ENCODE measurements around the gene SUN1. TPM values are rescaled to one million over a fixed set of nuclear protein-coding genes. Genes with fewer than 3 reads are reported as not detected.

SUN1 gene
- total and polyA plus RNA-seq, 2 donors (not counting 3 experiments of a cell fraction or from before 2014, with no cell fraction given), result 158 to 410 TPM

- TF ChIP-seq MYC (IDR thresholded peaks at IDR 0.05; ENCODE audit: low read depth, low read length), result no peak
- TF ChIP-seq EZH2 (IDR thresholded peaks at IDR 0.05; ENCODE audit: borderline replicate concordance, low read depth, low read length, severe bottlenecking), result no peak
- TF ChIP-seq POLR2A (IDR thresholded peaks at IDR 0.05; ENCODE audit: low read depth, low read length), result no peak
- no peak for TF ChIP-seq CTCF (IDR thresholded peaks at IDR 0.05; ENCODE audit: extremely low read depth in 1 of 2, insufficient read depth in 1 of 2, low read depth in 1 of 2, low read length in 2 of 2)
- no peak for TF ChIP-seq GATA2 (IDR thresholded peaks at IDR 0.05; ENCODE audit: insufficient read depth, insufficient read length, low read depth, low read length)
- TF ChIP-seq MAX (IDR thresholded peaks at IDR 0.05; ENCODE audit: insufficient read depth, insufficient read length), result no peak
- TF ChIP-seq FOS (IDR thresholded peaks at IDR 0.05; ENCODE audit: borderline replicate concordance, insufficient read depth, low read length), result no peak
- no peak for TF ChIP-seq POLR2AphosphoS5 (IDR thresholded peaks at IDR 0.05; ENCODE audit: insufficient read depth, low read depth, low read length)
- no peak for TF ChIP-seq JUN (IDR thresholded peaks at IDR 0.05; ENCODE audit: borderline replicate concordance, insufficient read depth, insufficient read length, low read depth)
- intact Hi-C loops (cut with micrococcal nuclease), result no loop called here
- Histone ChIP-seq H3K9me1 (replicated peaks; ENCODE audit: control insufficient read depth, extremely low read depth, insufficient read depth, low read length) (no peaks in the 10 kb centered on the region), H4K20me1 (replicated peaks; ENCODE audit: control insufficient read depth, extremely low read depth, insufficient read depth, low read length) (no peaks in the 10 kb centered on the region), H3K9me3 (replicated peaks; ENCODE audit: control insufficient read depth, insufficient read depth, low read length) (no peaks in the 10 kb centered on the region), H2AFZ (ENCODE audit: low read depth, low read length) (no peak overlapping the region), H3K27ac (ENCODE audit: insufficient read depth, low read depth, low read length) (no peak overlapping the region), H3K36me3 (ENCODE audit: control insufficient read depth in 2 of 2, extremely low read depth in 1 of 2, insufficient read depth in 2 of 2, low read length in 2 of 2) (peaks cover 9 to 33% of the 10 kb centered on the region in 2 experiments), H3K79me2 (ENCODE audit: control insufficient read depth, insufficient read depth, low read length) (no peaks in the 10 kb centered on the region), H3K4me3 (replicated peaks in 1 of 3; ENCODE audit: insufficient read depth in 1 of 3, low read depth in 1 of 3, low read length in 3 of 3) (no peak overlapping the region), H3K27me3 (ENCODE audit: control insufficient read depth in 2 of 2, insufficient read depth in 2 of 2, low read length in 2 of 2) (no peaks in the 10 kb centered on the region), H3K9ac (replicated peaks; ENCODE audit: extremely low read depth, insufficient read depth, low read length) (no peak overlapping the region), H3K4me2 (ENCODE audit: insufficient read depth, low read length) (no peak overlapping the region), H3K4me1 (ENCODE audit: control insufficient read depth, extremely low read depth, insufficient read depth, low read length) (no peaks in the 10 kb centered on the region)
- DNase-seq (ENCODE audit: low read depth, low spot score) (no peak), FAIRE-seq (no peak)
- BruUV-seq (replicated peaks), result no TSS peak
- dilution Hi-C loops (cut with MboI; ENCODE audit: extremely low pct_ligation_motif_present, low sequenced_read_pairs), result no loop called here
- CTCF ChIA-PET, result interaction anchor here (1.2 kb wide), 1 partner anchor 56 kb away, joined by 3 read pairs; no protein-coding TSS in a partner anchor
- POLR2A ChIA-PET, result no interaction called here
These were observed 11.0 kb downstream of the SUN1 start for GRCh38 chr7:843230-843629.

All from endothelial cell of umbilical vein (primary cell).